Activated CD4-positive, CD25-positive, alpha-beta regulatory T cell treated with anti-CD3 and anti-CD28 coated beads, Interleukin-2, amount 50 U/mL, for 16 hours (primary cell): ENCODE results near the gene PIGN.
"Not testable (repeated sequence)": the region's sequence is repeated elsewhere in the genome, so short reads cannot be mapped to it uniquely, and the experiment has no call there.

Source experiments
- DNase-seq: peaks from one replicate; pipeline ENCODE4 v3.0.0-alpha.2; 2020; ENCODE audit warnings: low read depth, low spot score

The PIGN gene

DNA sequence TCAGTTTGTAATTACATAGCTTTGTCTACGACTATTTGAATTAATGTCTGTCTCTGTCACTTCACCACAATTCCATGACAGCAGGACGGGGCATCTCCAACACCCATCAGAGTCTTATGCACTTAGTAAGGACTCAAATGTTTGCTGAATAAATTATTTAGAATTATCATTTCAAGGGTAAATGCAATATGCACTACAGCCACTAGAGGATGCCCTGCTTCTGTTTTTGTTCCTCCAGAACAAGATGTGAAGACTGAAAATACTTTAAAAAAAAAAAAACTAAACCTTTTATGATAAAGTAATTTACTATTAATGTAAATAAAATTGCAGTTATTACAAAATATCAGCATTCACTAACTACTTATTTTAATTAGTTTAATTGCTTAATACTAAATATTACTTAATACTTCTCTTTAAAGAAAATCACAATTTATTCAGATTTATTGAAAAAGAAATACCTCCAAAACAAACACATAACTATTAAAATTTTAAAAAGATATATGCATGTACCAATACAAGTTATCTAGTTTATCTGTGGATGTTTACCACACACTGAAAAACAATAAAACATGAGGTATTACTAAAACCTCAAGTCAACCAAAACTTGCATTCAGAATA is 3.2 kb downstream of the PIGN start:
- peak; percentile 10 for DNase-seq

DNA sequence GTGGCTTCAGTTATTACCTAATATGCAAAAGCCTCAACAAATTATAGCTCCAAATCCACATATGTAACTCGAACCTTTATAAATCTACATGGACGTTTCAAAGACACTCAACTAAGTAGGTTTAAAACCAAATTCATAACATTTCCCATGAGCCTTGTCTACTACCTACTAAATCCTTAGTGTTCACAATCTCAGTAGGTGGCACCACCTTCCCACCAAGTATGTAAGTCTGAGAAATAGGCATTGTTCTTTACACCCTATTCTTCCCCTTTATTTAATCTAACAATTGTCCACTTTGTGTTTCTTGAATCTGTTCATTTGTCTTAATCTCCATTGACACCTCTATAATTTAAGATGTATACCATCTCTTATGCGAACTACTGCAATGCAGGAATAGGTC is 4.6 kb downstream of the PIGN start:
- DNase-seq, result no peak

DNA sequence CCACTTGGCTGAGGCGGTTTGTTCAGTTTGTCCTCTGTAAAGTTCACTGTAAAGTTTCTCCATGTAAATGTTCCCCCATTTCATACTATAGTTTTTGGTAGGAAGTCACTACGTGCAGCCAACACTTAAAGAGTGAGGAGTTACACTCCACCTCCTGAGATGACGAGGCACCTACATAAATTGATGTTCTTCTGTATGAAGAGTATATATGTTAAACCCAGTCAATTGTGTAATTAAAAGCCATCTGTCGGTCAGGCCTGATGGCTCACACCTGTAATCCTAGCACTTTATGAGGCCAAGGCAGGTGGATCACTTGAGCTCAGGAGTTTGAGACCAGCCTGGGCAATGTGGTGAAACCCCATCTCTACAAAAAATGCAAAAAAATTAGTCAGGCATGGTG is 7.6 kb downstream of the PIGN start:
- DNase-seq, result no peak

DNA sequence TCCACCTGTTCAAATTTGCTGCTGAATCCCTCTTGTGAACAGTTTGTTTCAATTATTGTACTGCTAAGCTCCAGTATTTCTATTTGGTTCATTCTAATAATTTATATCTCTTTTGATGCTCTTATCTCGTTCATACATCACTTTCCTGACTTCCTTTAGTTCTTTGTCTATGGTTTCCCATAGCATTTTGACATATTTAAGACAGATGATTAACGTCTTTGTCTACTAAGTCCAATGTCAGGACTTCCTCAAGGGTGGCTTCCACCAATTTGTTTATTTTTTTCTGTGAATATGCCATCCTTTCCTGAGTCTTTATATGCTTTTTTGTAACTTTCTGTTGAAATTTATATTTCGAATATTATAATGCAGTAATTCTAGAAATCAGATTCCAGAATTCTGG is 9.6 kb downstream of the PIGN start:
- DNase-seq, result no peak

DNA sequence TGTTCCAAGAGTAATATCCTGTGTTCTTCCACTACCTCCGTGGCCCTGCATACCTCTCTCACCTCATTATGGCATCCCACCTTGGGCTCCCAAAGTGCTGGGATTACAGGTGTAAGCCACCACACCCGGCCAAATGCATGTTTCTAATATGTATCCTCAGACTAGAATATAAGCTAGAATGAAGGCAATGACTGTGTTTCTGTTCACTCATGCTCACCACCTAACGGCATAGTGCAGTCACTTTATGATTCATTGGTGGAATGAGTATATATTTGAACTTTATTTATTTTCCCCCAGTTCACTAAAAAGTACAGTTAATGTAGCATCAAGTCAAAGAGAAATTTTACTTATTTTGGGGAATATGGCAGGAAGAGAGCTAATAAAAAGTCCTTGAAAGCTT is 11.3 kb downstream of the PIGN start:
- no peak for DNase-seq

DNA sequence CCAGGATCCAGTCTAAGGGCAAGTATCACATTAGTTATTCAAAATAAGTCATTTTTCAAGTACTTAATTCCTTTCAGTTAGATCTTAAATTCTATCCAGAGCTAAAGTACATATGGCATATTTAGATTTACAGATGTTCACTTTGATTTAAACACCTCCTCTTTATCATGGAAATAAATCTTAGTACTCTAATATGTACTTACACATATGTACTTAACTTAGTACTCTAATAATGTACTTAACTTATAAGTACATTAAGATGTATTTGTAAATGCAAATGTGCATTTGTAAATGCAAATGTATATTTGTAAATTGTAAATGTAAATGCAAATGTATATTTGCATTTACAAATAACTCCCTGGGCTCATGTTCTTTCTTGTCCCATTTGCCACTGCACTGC is 14.6 kb downstream of the PIGN start:
- DNase-seq, result no peak

DNA sequence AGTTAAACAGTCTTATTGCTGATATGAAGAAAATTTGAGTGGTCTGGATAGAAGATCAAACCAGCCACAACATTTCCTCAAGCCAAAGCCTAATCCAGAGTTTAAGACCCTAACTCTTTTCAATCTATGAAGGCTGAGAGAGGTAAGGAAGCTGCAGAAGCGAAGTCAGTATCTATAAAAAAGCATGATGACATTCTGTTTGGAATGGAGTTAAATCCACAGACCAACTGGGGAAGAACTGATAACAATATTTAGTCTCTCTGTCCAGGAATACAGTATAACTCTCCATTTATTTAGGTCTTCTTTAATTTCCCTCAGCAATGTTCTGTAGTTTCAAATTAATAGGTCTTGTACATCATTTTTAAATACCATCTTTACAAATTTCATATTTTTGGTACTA is 16.0 kb downstream of the PIGN start:
- no peak for DNase-seq

DNA sequence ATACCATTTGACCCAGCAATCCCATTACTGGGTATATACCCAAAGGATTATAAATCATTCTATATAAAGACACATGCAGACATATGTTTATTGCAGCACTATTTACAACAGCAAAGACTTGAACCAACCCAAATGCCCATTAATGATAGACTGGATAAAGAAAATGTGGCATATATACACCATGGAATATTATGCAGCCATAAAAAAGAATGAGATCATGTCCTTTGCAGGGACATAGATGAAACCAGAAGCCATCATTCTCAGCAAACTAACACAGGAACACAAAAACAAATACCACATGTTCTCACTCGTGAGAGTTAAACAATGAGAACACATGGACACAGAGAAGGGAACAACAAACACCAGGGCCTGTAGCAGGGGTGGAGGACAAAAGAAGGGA is 20.3 kb downstream of the PIGN start:
- not testable (repeated sequence) for DNase-seq

DNA sequence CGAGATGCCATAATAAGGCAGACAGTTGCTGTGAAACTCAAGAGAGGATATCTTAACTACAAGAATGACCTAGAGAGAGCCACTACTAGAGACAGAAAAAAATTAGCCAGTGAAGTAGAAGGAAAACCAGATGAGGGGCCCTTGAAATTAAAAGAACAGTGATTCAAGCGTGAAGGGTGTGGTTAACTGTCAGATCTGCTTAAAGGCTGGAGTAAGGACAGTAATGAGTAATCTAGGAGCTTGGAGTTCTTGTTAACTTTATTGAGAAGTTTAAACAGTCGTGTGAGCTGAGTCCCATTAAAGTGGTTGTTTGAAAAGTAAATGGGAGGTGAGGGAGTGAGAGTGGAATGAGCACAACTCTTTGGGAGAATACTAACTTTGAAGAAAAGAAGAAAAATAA is 21.3 kb downstream of the PIGN start:
- DNase-seq, result no peak

DNA sequence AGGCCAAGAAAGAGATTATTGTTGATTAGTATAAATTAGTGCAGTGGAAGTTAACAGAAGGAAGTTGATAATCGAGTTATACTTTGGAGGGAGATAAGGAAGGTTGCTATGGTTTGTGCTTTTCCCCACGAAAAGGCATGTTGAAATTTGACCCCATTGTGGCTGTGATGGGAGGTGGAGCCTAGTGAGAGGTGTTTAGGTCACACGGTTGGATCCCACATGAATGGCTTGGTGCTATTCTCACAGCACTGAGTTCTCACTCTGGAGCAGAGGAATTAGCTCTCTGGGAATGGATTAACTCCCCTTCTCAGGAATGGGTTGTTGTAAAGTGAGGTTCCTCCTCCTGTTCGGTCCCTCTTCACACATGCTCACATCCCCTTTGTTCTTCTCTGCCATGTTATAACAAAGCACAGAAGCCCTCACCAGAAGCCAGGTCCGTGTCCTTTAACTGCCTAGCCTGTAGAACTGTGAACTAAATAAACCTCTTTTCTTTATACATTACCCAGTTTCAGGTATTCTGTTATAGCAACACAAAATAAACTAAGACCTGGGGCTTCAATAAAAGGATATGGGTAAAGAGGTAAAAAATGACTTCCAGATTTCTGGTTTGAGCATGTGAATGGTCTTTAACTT is 21.9 kb downstream of the PIGN start:
- DNase-seq, result no peak

DNA sequence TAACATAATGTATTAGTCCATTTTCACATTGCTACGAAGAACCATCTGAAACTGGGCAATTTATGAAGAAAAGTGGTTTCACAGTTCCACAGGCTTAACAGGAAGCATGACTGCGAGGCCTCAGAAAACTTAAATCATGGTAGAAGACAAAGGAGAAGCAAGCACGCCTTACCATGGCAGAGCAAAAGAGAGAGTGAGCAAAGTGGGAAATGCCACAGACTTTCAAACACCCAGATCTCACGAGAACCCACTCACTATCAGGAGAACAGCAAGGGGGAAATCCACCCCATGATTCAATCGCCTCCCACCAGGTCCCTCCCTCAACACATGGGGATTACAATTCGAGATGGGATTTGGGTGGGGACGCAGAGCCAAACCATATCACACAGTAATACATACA is 22.5 kb downstream of the PIGN start:
- no peak for DNase-seq

DNA sequence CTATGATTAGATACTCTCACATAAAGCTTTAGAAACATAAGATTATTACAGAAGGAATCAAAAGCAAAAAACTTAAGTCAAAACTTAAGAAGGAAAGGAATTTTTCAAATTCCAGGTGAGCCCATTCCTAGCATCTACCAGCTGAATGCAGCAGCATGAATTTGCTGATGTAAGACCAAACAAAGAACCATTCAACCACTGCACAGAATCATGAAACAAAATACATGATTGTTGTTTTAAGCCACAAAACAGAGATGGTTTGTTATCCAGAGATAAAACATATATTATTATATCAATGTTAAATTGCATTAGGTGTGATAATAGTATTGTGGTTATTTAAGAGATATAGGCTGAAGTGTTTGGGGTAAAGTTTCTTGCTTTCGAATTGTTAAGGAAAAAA is 29.0 kb downstream of the PIGN start:
- no peak for DNase-seq

DNA sequence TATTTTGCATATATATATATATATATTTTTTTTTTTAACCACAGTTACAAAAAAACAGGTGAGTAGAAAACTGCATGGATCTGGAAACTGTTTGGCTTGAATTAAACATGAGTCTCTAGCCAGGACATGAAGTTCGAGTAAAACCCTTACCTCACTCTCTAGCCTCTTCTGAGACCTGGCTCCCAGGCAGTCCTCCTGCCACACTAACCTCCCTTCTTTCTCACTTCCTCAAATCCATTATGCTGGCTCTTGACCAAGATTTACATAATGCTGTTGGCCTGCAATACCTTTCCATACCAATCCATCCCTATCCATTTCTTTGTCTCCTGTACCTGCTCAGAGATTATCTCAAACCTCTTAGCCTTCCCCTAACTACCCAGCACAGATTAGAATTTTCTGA is 34.0 kb downstream of the PIGN start:
- no peak for DNase-seq

DNA sequence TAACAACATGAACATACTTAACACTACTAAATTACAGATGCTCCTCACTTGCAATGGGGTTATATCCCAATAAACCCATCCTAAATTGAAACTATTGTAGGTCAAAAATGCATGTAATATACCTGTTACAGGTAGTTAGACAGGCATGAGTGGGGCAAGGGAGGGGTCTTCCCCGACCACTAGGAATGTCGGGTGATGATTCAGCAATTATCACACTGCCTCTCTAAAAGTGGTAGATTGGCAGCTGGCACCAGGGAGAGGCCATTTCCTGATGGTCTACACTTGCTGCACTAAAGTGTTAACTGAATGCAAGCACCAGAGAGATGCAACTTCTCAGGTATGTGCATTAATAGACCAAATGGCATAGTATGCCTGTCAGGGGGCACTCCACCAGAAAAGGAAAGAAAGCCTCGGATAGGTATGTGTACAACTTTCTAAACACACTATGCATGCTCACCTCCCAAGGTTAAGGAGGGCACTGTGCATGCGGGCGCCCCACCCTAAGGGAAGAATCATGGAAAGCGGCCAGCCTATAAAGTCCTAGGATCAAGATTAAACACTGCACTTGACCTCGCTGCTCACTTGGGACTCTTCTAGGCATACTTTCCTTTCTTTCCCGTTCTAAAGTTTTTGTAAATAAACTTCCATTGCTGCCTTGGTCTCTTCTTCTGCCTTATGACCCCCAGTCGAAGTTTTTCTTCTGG is 35.6 kb downstream of the PIGN start:
- no peak for DNase-seq

DNA sequence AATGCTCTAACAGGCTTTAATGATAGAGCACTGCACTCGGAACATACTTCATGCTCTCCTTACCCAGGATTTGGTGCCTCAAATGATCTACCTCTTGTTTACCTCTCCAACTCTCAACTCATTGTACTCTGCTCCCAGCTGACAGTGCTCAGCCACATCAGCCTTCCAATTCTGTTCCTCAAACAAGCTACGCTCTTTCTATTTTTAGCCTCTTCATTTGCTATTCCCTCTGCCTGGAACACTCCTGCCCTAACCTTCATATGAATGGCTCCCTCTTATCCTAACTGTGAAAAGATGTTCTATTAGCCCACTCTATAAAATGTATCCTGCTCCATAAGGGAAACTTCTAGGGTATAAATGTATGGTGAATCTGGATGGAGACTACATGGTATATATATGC is 42.5 kb downstream of the PIGN start:
- no peak for DNase-seq

DNA sequence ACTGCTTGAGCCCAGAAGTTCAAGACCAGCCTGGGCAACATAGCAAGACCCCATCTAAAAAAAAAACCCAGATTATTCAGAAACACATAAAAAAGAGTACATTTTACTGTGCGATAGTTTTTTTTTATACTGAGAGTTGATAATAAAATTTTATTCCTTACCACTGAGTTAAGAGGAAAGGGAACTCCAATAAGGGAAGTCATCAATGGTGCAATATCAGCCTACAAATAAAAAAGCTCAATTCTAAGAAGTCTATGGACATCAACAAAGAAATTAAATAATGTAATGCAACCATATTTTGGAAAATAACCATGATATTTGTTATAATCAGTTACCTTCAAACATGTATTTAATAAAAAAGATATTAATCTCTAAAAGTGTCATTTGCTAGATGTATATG is 46.6 kb downstream of the PIGN start:
- no peak for DNase-seq

DNA sequence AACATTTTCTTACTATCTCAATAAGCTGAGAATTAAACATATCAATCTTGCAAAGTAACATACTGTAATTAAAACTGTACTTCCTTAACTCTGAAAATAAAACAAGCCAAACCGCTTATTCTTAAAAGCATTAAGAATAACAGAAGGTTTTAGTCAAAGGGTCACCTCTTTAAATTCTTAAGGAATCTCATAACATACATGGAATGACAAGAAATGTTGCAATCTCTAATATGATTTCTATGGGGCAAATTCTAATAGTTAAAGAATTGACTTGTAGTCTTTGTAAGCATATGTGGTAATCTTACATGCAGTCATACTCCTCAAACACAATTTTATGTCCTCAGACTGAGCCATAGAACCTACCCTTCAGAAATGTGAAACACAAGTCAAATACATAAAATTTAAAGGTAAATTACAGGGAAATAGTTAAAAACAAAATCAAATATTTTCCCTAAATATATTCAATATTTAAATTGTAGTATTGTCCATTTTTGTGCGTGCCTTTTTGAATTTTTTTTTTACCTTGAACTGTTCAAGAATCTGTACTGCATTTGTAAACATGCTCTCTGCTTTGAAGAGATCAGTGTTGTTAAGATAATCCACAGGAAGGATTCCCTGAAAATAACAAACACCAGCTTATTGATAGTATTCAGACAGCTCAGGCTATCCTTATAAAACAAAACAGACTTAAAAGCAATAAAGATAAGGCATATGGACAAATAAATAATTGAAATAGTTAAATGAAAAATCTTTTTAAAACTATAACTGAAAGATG is 48.2 kb downstream of the PIGN start:
- DNase-seq, result no peak

DNA sequence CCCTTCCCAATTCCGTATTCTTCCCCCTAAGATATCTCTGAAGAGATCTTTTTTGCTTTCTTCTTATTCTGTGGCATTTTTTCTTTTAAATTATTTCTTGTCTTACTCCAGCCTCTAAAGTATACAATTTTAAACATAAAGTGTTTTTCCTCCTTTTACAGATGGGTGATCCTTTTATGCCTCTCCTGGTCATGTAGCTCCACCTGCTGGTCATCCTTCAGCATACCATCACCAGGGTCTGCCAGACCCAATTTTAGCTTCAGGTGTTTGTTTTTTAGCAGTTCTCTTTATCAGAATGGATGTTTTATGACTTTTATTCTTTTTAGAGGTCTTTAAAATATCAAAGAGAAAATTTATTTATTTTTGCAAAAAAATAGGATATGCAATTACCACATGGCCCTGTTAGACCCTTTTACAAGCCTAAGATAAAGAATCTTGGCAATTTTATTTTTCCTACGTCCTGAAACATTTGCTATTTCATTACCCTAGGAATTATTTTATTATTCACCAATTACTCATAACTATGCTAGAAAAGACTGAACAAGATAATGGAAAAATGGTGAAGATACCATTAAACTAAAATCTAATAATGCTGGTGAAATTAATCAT is 55.5 kb downstream of the PIGN start:
- peak; percentile 36 for DNase-seq

DNA sequence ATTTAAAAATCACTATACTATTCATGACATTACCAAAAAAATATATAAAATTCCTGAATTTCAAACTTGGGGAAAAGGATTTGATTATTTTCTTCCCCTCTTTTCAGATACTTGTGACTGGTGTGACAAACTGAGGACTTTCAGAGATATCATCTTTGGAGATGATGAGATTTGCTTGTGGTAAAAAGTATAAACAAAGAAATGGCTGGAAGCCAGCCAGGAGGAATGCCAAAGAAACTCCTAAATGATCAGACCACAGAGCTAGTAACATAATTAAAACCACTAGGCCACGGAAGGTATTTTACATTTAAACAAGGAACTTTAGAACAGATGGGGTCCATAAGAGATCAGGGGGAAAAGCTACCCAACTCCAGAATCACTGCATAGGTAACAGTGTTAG is 58.7 kb downstream of the PIGN start:
- DNase-seq, result no peak

DNA sequence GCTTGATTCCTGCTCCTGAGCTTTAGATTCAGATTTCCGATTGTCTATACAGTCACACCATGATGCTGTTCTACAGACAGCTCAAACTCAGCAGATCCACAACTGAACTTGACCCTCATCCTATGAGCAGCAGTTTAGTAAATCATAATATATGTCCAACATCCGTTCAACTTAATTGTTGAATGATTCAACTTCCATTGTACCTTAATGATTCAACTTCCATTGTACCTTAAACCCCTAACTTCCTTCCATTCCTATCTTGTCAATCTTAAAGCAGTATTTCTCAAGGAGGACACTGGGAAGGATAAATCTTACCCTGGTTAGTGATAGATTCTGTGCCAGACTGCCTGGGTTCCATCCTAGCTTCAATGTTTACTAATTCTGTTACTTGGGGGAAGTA is 60.1 kb downstream of the PIGN start:
- DNase-seq, result no peak

DNA sequence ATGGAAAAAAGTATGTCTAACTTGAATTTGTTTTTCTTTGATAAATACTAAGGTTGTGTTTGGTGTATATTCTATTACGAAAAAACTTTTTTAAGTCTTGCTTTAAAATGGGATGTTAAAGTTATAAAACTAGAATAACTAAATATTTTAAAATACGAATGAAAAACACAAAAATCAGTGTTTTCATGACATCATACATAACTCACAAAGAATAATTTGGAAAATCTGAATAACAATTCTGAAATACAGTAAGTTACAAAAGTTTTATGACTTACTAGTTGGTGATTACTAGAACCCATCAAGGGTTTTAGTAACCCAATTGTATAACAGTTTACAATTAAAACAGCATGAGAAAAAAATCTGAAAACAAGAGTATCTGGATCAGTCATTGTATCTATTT is 61.2 kb downstream of the PIGN start:
- DNase-seq, result no peak

DNA sequence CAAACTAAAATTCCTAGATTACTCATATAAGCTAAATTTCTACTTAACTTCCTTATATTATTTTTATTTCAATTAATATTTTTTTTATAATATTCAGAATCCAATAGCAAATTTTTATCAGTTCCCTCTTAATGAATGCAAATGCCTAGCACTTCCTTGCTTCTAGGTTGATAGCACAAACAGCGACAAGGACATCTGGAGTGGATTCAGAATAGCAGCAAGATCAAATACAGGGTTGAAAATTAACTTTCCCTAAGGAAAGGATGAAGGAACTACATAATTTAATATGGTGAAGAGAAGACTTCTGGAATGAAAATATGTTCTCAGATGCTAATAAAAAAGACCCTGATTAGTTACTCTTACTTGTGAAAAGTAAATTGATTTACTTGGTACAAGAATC is 64.5 kb downstream of the PIGN start:
- DNase-seq, result no peak
